Muscle layer of colon (tissue), 2 donors: ENCODE results near the gene SYCN.

Experiments used
- H3K27ac ChIP-seq: one replicate; pipeline ENCODE4 v1.7.0; 2013; ENCODE audit warnings: low read depth, mild to moderate bottlenecking, low read length, moderate library complexity
- H3K27me3 ChIP-seq, 2 donors: one replicate each; pipeline ENCODE4 v1.7.0; 2013; ENCODE audit warnings: low read length in 2 of 2, mild to moderate bottlenecking in 2 of 2; ENCODE audit not compliant: insufficient read depth in 2 of 2, control insufficient read depth in 1 of 2
- H3K36me3 ChIP-seq: one replicate; pipeline ENCODE4 v1.7.0; 2013; ENCODE audit warnings: mild to moderate bottlenecking, low read length; ENCODE audit not compliant: insufficient read depth
- H3K4me1 ChIP-seq: one replicate; pipeline ENCODE4 v1.7.0; 2013; ENCODE audit warnings: mild to moderate bottlenecking, low read length; ENCODE audit not compliant: insufficient read depth
- H3K4me3 ChIP-seq, 2 donors: one replicate each; pipeline ENCODE4 v1.7.0; 2013; ENCODE audit warnings: low read length in 2 of 2, low read depth in 1 of 2, mild to moderate bottlenecking in 1 of 2, moderate library complexity in 1 of 2
- H3K9ac ChIP-seq: one replicate; pipeline ENCODE4 v1.7.0; 2013; ENCODE audit warnings: low read length
- H3K9me3 ChIP-seq: one replicate; pipeline ENCODE4 v1.7.0; 2013; ENCODE audit warnings: mild to moderate bottlenecking, low read length
- donor health status: abdominal sarcoma.
- donor health status: Adenocarcinoma of cecum.

SYCN gene

GRCh38 chr19:39200066-39200802, 3.8 kb downstream of the SYCN start:
- Histone ChIP-seq H3K36me3 (no peaks in the 10 kb centered on the region), H3K27ac (no peak overlapping the region), H3K9me3 (no peaks in the 10 kb centered on the region), H3K9ac (no peak overlapping the region), H3K4me3 (no peak overlapping the region), H3K4me1 (no peaks in the 10 kb centered on the region), H3K27me3 (peaks cover 14 to 78% of the 10 kb centered on the region in 2 donors)

GRCh38 chr19:39199025-39199424, 5.0 kb downstream of the SYCN start:
- Histone ChIP-seq H3K9ac (no peak overlapping the region), H3K4me3 (no peak overlapping the region), H3K36me3 (no peaks in the 10 kb centered on the region), H3K27me3 (peaks cover 14 to 78% of the 10 kb centered on the region in 2 donors), H3K9me3 (no peaks in the 10 kb centered on the region), H3K27ac (no peak overlapping the region), H3K4me1 (no peaks in the 10 kb centered on the region)

- H3K4me1 ChIP-seq, result no peaks in the 10 kb centered on the region
- H3K9ac ChIP-seq, result no peak overlapping the region
- peaks cover 10 to 66% of the 10 kb centered on the region in 2 donors for H3K27me3 ChIP-seq
- H3K36me3 ChIP-seq, result no peaks in the 10 kb centered on the region
- H3K27ac ChIP-seq, result no peak overlapping the region
- H3K4me3 ChIP-seq, result no peak overlapping the region
- H3K9me3 ChIP-seq, result no peaks in the 10 kb centered on the region
Measured at GRCh38 chr19:39197808-39198207, 6.3 kb downstream of the SYCN start.

GRCh38 chr19:39196860-39197562, 7.1 kb downstream of the SYCN start, which contains the start of gene NCCRP1:
Gene NCCRP1, plus strand, starts transcription at chr19:39196964. Its CDS starts 19 bp downstream, at chr19:39196983.
- no peaks in the 10 kb centered on the region for H3K9me3 ChIP-seq
- H3K4me1 ChIP-seq, result no peaks in the 10 kb centered on the region
- H3K4me3 ChIP-seq, result no peak within 1 kb of the TSS
- no peak within 1 kb of the TSS for H3K9ac ChIP-seq
- H3K36me3 ChIP-seq, result no peaks in the 10 kb centered on the region
- H3K27me3 ChIP-seq, result peaks cover 6 to 62% of the 10 kb centered on the region in 2 donors
- H3K27ac ChIP-seq, result no peak within 1 kb of the TSS

- H3K36me3 ChIP-seq, result no peaks in the 10 kb centered on the region
- no peak overlapping the region for H3K9ac ChIP-seq
- no peaks in the 10 kb centered on the region for H3K4me1 ChIP-seq
- peaks cover 6 to 56% of the 10 kb centered on the region in 2 donors for H3K27me3 ChIP-seq
- H3K27ac ChIP-seq, result no peak overlapping the region
- no peaks in the 10 kb centered on the region for H3K9me3 ChIP-seq
- H3K4me3 ChIP-seq, result no peak overlapping the region
Measured at GRCh38 chr19:39196320-39196719, 7.7 kb downstream of the SYCN start.

DNA sequence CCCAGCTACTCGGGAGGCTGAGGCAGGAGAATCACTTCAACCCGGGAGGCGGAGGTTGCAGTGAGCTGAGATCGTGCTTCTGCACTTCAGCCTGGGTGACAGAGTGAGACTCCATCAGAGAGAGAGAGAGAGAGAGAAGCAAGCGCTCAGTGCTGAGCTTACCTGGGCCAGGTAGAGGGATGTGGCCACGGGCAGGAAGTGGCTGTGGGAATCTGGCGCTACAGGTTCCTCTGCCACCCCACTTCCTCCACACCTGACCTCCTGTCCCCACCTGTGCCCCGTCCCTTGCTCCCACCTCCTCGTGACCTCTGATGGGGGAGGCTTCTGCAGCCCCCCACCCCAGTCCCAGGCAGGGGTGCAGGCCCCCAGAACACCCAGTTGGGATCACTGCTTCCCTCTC, 8.3 kb downstream of the SYCN start:
- no peaks in the 10 kb centered on the region for H3K36me3 ChIP-seq
- peaks cover 6 to 53% of the 10 kb centered on the region in 2 donors for H3K27me3 ChIP-seq
- H3K27ac ChIP-seq, result no peak overlapping the region
- no peak overlapping the region for H3K9ac ChIP-seq
- H3K4me1 ChIP-seq, result no peaks in the 10 kb centered on the region
- no peak overlapping the region for H3K4me3 ChIP-seq
- H3K9me3 ChIP-seq, result no peaks in the 10 kb centered on the region

DNA sequence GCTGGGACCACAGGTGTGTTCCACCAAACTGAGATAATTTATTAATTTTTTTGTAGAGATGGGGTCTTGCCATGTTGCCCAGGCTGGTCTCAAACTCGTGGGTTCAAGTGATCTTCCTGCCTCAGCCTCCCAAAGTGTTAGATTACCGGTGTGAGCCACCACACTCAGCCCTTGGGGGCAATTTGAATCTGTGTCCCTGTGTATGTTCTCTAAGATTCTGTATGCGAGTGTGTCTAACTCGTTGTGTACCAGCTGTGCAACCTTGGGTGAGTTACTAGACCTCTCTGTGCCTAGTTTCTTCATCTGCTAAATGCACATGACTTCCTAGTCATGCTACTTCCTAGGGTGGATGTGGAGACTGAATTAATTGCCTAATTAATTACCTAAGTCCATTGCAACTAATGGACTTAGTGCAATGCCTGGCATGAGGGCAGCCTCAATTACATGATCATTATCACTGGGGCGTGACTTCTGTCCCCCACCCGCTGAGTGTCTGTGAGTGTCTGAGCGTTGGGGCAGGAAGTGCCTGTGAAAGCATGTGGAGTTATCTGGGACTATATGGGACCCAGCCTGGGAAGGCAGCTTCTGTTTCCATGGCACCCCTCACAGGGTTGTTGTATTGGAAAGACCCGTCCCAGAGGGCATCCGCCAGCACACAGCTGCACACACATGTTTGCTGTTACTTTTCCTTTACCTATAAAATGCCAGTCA, 9.1 kb downstream of the SYCN start:
- Histone ChIP-seq H3K4me3 (no peak overlapping the region), H3K27ac (no peak overlapping the region), H3K9ac (no peak overlapping the region), H3K36me3 (no peaks in the 10 kb centered on the region), H3K9me3 (no peaks in the 10 kb centered on the region), H3K4me1 (no peaks in the 10 kb centered on the region), H3K27me3 (peaks cover 6 to 46% of the 10 kb centered on the region in 2 donors)

DNA sequence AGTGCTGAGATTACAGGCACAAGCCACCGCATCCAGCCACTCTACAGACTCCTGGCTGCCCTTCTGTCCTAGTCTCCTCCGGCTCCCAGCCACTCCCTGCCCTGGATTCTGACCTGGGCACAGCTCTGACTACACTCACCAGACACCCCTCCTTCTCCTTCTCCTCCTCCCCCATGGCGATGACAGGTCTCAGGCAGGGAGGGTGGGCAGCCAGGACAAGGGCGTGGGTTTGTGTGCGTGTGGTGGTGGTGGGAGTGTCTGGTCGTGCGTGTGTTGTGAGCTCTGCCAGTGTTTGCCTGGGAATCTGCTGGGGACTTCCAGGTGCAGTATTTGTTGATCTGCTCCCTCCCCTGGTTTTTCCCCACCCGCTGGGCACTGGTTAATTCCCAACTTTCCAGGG, 10.3 kb downstream of the SYCN start:
- H3K4me1 ChIP-seq, result no peaks in the 10 kb centered on the region

GRCh38 chr19:39192846-39193245, 11.2 kb downstream of the SYCN start:
- H3K4me1 ChIP-seq, result no peaks in the 10 kb centered on the region
- no peaks in the 10 kb centered on the region for H3K36me3 ChIP-seq
- H3K4me3 ChIP-seq, result no peak overlapping the region
- H3K27me3 ChIP-seq, result peaks cover 2 to 35% of the 10 kb centered on the region in 2 donors
- no peak overlapping the region for H3K27ac ChIP-seq
- H3K9me3 ChIP-seq, result no peaks in the 10 kb centered on the region
- H3K9ac ChIP-seq, result no peak overlapping the region

More for the DNA sequence above, 10.3 kb downstream of the SYCN start:
- Histone ChIP-seq H3K27ac (no peak overlapping the region), H3K9ac (no peak overlapping the region), H3K9me3 (no peaks in the 10 kb centered on the region), H3K27me3 (peaks cover 6 to 44% of the 10 kb centered on the region in 2 donors), H3K4me3 (no peak overlapping the region), H3K36me3 (no peaks in the 10 kb centered on the region)

DNA sequence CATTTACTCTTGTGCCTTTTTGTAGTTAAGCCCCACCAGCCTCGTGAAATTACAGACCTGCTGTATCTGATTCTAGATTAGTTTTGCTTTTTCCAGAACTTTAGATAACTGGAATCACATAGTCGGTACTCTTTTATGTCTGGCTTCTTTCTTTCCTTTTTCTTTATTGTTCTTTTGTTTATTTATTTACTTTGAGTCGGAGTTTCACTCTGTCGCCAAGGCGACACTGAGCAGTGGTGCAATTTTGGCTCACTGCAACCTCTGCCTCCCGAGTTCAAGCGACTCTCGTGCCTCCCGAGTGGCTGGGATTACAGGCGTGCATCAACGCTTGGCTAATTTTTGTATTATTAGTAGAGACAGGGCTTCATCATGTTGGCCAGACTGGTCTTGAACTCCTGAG, 13.3 kb downstream of the SYCN start:
- H3K4me1 ChIP-seq, result no peaks in the 10 kb centered on the region
- H3K36me3 ChIP-seq, result no peaks in the 10 kb centered on the region
- peaks cover 0 to 20% of the 10 kb centered on the region in 2 donors for H3K27me3 ChIP-seq
- H3K9me3 ChIP-seq, result no peaks in the 10 kb centered on the region
- no peak overlapping the region for H3K9ac ChIP-seq
- no peak overlapping the region for H3K4me3 ChIP-seq
- H3K27ac ChIP-seq, result no peak overlapping the region

DNA sequence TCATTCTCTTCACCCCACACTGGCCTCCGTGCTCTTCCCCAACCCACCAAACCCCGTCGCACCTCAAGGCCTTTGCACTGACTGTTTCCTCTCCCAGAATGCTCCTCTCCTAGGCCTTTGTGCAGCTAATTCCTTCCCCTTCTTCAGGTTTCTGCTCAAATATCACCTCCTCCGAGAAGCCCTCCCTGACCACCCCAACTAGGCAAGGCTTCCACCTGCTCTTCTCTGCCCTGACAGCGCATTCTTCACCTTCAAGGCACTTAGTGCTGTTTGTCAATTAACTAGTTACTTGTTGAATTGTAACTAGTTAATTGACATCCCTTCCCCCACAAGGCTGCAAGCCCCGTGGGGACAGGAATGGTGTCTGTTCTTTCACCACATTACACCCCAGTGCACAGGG, 15.1 kb downstream of the SYCN start:
- H3K4me3 ChIP-seq, result no peak overlapping the region
- no peaks in the 10 kb centered on the region for H3K36me3 ChIP-seq
- no peak overlapping the region for H3K9ac ChIP-seq
- peaks cover 0 to 10% of the 10 kb centered on the region in 2 donors for H3K27me3 ChIP-seq
- no peak overlapping the region for H3K27ac ChIP-seq
- H3K4me1 ChIP-seq, result no peaks in the 10 kb centered on the region
- H3K9me3 ChIP-seq, result no peaks in the 10 kb centered on the region
